ENCODE measurements around the gene PPP2R2B.
"Not testable (repeated sequence)": the region's sequence is repeated elsewhere in the genome, so short reads cannot be mapped to it uniquely, and the experiment has no call there.

PPP2R2B gene

DNA sequence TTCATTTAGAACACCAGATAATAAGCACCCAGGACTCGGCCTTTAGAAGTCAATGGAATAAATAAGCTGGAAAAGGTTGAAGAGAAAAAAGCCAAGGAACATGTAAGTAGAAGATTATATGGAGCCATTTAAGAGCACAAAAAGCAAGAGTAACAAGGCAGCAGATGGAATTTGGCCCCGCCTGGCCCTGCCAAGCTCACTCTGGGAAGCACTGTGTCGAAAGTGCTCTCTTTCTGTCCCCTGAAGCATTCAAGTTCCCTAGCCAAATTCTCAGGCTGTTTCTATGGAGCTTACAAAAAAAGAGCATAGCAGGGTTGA is 289.6 kb downstream of the PPP2R2B start:
- DNase-seq, result no peak

DNA sequence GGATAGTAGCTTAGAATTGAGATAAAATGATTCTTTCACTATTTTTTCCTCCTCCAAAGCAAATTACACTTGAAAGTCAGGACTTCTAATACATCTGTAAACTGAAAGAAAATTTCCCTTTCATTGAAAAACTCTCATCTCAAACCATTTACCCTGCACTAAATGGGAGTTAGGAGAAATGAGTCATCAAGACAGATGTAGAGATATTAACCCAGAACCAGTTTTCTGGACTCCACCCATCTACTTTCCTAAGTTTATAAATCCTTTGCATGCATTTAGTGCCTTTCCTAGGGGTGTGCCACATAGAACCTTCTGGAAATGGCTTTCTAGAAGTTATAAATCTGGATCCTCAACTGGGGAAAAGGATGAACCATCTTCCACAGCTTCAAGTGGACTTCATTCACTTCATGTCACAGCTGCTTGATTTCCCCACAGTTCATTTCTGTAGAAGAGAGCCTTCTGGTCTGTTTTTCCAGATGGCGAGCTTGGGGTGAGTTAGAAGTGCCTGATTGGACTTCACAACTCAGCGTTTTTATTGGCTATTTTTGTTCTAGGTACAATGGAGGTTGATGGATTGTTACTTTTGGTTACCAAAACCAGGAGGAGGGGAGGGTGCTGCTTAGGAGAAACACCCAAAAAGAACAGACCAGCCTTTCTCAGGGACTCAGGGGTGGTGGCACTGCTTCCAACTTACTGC is 290.1 kb downstream of the PPP2R2B start:
- DNase-seq, result no peak

DNA sequence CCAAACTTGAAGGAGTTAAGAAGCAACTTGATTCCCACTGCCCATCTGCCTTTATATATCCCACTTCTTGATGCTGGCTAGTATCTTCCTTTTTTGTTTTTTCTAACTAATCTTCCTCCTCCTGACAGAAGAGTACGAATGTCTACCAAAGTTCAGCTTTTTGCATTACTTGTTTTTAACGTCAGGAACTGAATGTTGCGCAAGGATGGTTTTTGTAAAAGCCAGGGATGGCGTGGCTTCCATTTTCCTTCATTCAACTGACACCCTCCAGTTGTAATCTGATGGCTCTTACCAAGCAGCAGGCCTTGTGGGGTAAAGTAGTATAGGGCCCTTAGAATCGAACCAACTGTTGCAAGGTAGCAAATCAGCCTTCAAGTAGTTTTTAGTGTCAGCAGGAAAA is 291.8 kb downstream of the PPP2R2B start:
- DNase-seq, result no peak

DNA sequence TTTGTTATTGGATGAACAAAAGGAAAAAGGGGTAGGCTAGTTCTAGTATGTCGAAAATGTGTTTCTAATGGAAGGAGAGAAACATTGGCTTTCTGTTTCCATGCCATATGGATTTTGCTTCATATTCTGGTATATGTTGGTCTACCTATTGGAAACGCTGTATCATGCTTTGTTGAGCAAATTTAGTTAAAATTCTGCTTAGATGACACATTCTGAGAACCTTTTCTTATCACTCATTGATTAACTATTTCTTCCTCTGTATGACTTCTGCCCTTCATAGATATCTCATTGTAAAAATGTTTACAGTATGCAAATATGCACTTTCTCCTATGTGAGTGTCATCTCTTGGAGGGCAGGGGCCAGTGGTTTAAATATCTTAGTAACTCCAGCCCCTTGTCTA is 293.8 kb downstream of the PPP2R2B start:
- DNase-seq, result no peak

DNA sequence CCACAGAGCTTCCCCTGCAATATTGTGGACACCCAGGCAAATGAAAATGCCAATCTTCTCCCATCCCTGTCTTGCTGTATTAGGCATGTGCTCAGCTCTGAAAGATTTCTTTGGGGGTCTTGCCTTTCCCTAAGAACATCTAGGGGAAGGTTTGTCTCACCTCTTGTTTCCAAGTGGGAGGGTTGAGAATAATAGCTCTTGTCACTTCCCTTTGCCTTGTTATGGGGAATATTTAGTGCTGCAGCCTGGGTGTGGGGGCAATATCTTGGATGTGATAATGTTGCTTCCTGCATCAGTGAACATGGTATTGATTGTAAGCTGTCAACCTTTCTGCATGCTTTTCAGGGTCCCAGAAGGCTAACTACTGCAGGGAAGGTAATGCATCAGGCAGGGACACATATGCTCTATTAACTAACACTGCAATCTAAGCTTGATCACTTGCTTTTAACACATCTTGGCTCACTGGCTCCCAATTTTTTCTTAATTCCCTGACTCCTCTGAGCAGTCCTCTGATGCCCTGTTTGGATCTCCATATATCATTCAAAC is 296.4 kb downstream of the PPP2R2B start:
- DNase-seq, result no peak

DNA sequence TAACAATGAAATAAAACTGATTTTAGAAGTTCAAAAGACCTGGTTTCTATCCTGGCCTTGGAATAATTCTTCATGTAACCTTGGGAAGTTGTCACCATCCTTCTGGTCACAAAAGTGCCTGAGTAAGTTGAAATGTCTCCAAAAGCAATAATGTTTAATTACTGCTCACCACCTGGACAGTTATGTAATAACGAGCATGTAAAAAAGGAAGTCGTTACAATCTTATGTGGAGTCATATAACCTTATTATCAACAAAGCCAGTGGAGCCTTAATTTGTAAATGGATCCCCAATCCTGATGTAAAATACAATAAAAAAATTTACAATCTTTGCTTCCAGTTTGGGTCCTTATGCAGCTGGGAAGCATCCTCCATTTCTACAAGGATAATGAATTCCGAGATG is 298.3 kb downstream of the PPP2R2B start:
- no peak for DNase-seq

DNA sequence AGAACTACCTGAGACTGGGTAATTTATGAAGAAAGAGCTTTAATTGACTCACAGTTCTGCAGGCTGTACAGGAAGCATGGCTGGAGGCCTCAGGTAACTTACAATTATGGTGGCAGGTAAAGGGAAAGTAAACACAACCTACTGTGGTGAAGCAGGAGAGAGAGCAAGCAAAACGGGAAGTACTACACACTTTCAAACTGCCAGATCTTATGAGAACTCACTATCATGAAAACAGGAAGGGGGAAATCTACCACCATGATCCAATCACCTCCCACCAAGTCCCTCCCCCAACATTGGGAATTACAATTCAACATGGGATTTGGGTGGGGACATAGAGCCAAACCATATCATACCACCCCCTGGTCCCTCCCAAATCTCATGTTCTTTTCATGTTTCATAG is 303.8 kb downstream of the PPP2R2B start:
- no peak for DNase-seq

DNA sequence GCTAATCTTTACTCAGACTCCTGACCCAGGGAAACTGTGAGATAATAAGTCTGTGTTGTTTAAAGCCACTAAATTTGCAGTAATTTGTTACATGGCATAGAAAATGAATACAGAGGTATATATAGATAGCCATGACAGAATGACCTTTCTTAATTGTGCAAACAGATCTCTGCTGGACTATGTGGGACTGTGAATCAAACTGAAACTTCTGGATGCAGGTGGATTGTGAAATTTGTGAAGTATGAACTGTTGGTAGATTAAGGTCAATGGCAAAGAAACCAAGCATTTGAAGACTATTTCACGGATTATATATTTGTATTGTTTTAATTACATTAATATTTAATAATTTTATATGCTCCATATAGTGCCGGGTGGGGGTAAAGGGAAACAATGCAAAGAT is 310.4 kb downstream of the PPP2R2B start:
- no peak for DNase-seq

DNA sequence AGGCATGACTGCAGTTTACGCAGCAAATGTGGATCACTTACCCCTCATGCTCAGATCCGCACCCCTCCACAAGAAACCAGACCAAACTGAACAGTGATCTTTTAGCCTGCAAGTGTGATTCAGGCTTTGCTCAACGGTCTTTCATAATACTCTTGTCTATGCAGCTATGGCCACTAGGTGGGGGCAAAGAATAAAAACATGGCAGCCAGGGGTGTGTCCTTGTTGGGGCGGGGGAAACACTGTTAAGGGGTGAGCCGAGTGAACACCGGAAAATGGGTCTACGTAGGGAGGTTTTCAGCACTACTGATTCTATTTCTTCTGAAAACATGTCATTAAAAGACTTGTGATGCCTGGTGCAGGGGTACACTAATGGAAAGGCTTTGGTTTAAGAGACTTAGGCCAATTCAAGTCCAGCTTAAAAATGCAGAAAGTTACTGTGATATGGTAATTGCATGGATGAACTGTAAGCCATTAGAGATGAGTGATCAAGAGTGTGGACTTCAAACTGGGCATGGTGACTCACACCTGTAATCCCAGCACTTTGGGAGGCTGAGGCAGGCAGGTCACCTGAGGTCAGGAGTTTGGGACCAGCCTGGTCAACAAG is 312.7 kb downstream of the PPP2R2B start:
- DNase-seq, result peak; percentile 33 to 60

DNA sequence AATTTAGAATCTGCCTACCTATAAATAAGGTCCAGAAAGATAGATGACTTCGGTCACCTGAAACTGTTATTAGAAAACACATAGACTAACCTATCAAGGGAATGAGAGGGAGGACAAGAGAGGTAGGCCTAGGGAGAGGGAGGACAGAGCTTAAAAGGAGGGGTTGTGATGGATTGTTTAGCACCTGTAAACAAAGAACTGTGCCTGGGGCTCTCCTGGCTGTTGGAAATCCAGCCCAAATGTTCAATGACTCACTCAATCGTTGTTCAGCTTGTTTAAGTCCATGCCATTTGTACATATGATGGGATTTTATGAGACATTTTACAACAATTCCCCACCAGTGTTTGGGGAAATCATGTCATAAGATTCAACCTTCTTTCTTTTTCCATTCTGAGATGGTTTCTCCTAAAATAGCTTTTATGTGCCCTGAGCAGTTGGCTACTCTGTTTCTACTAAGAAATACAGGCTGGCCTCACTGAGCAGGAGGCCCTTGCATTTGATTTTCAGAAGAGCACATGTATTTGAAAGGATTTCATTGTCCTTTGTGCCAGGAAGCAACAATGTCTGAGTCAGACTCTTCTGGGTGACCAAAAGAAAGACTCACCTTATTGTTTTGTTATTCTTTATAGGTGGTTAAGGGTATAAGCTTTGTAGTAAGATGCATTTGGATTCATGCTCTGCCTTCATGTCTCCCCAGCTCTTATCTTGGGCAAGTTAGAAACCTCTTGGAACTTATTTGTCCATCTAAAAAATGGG is 314.4 kb downstream of the PPP2R2B start:
- no peak for DNase-seq

DNA sequence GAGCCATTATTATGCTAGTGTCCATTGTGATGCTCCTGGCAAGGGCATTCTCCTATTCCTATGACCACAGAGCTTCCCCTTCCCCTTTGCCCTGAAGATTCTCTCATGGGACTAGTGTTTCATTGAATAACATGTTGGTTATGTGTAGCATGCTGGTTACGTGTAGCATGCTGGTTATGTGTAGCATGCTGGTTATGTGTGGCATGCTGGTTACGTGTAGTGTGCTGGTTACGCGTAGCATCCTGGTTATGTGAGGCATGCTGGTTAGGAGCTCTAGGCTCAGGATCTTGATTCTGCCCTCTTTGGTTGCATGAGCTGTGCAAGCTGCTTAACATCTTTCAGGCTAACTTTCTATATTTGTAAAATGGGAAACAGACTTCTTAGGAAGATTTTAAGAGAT is 316.1 kb downstream of the PPP2R2B start:
- DNase-seq, result no peak

DNA sequence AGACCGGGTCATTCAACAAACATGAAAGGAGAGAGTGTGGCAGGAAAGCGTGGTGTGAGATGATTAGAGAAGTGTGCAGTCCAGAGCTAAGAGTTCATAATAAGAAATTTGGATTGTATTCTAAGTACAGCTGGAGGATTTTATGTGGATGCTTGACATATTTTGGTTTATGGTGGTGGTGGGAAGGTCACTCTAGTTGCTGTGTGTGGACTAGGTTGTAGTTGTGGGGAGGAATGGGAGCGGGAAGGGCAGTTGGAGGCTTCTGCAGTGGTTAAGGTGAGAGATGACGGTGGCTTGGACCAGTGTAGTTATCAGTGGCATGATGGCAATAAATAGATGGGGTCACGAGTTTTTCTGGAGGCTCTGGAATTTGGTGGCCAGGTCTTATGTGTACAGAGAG is 316.8 kb downstream of the PPP2R2B start:
- no peak for DNase-seq

DNA sequence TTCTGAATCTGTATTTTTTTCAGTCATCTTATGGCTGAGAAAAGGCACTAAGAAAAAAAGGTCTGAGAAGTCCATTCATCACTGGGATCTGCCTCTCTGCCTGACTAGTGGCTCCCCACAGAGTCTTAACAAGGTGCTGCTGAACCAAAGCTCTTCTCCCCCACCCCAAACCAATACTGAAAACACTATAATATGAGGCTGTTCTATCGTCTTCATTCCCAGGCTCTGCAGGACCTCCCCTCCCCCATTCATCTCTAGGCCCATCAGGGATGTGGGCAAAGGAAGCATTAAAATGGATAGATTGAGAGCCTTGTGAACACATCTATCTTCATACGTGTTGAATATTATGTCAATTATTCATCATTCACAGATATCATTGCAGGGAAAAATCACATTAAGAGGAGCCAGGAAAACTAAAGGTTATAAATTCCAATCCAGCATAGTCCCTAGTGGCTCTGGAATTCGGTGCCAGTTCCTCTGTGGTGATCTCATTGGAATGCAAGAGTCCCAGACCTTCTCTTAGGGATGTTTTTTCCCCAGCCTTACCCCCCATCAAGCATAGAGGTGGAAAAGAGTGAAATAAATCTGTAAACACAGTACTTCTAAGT is 318.2 kb downstream of the PPP2R2B start:
- DNase-seq, result no peak

DNA sequence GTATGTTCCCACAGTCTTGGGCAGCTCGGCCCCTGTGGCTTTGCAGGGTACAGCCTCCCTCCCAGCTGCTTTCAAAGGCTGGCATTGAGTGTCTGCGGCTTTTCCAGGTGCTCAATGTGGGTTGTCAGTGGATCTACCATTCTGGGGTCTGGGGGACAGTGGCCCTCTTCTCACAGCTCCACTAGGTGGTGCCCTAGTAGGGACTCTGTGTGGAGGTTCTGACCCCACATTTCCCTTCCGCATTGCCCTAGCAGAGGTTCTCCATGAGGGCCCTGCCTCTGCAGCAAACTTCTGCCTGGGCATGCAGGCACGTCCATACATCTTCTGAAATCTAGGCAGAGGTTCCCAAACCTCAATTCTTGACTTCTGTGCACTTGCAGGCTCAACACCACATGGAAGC is 321.7 kb downstream of the PPP2R2B start:
- not testable (repeated sequence) for DNase-seq

DNA sequence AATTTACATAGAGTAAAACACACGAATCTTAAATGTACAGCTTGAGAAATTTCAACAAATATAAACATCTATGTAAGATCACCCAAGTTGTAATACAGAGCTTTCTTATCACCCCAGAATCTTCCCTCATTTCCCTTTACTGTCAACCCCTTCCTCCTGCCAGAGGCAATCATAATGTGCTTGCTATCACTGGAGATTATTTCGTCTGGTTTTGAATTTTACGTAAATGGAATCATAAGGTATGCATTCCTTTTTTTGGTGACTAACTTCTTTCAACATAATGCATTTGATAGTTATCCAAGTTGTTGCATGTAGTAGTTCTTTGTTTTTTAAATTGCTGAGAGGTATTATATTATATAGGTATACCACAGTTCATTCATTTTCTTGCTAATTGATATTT is 325.1 kb downstream of the PPP2R2B start:
- no peak for DNase-seq

DNA sequence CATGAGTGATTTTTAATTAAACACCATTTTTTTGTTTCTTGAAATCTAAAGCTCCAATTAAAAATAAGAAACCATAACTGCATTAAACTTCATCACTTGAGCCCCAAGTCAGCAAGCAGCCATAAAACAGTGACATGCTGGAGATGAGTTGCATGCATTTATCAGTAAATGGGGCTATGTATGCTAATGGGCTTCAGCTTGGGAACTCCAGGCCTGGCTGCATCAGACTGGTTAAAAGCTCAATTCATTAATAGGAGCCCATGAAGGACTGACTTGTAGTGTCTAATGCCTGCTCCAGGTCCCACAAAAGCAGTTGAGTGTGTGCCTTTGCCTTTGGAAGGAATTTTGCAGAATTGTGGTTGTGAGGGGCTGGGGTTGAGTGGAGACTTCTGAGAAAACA is 328.9 kb downstream of the PPP2R2B start:
- DNase-seq, result no peak

DNA sequence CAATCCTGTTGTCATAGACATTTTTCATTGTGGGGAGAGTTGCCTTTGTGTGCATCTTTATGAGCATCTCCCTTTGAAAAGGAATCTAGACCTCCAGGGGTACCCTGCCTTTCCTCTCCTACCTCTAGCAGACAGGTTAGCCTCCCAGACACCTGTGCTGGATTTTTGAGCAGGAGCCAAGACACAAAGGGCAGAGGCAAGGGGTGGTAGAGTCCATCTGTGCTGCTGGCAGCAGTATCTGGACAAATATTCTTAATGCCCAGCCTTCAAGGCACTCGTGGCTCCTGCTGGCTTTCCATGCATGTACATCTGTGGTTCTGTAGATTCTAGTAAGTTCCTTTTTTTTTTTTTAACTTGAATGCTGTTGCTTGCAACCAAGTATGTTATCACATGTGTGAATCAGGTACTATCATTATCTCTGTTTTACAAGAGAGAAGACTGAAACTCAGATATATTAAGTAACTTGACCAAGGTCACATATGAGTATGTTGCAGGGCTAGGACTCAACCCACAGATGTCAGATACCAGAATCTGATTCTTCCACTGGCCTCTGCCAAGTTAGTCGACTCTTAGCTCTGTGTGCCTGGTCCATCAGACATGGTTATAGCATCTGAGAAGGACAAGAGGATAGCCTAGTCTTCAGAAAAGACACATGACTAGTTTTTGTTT is 329.6 kb downstream of the PPP2R2B start:
- no peak for DNase-seq

DNA sequence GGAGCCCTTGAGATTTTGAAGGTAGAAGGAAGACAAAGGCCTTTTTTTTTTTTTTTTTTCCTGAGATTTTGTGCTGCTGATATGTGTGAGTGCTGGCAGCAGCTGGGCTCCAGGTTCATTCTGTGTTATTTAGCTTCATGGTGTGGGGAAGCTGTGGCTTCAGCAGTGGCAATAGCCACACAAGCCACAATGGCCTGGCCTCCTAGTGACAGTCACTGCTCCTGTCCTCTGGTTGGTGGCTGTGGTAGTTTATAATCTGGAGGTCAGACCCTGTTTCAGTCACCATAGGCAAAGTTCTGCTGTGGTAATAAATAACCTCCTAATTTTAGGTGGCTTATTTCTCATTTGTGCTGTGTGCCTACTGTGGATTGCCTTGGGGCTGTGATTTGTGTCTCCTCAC is 334.3 kb downstream of the PPP2R2B start:
- DNase-seq, result no peak

DNA sequence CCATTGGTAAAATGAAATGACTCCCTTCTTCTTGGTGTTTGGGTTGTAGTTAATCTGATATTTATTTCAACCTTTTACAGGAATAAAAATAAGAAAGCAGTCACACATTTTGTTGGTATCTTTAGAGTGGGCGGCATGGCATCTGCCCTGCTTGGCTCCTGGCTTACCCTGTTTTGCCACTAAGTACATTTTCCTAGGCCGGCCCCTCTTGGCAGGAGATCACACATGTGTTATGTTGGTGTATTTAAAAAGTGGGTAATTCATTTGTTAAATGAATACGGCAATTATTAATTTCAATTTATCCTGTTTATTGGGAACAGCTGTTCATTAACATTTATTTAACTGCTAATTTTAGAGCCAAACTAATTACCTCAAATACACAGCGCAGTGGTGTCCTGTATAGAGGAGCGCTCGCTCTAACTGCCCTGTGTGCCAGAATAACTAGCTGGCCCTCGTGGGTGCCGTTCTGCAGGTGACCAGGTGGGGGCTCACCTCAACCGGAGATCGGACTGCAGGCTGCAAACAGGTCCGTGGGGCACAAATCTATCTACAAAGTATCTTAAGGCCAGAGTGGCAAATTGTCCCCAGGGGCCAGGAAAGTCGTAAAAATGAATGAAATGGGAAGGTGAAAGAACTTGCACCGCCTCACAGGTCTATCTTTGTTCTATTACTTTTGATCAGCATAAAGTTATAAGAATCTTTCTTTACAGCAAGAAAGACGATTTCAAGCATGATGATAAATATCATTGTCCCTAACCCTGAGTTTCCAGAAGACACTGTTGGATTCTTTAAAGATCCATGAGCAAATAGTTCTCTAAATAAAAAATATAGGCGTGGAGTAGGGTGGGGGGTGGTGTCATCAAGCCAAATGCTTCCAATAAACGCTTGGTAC is 336.4 kb downstream of the PPP2R2B start:
- DNase-seq, result peak; percentile 47 to 67

DNA sequence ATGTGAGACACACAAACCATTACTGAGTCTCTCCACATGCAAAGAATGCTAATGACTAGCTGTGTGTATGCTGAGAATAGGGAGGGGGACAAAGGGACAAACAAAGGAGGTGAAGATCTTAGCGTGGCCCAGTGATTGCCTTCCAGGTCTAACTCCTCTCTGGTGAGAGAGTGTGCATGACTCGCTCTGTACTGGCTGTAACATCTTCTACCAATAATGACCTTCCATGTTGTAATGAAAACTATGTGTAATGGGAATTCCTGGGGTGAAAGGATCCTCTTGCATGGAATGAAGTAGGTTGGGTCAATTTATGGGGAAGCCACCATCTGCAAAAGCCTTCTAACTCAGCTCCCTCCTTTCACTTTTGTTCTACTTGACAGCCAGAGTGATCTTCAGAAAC is 338.1 kb downstream of the PPP2R2B start:
- DNase-seq, result no peak

DNA sequence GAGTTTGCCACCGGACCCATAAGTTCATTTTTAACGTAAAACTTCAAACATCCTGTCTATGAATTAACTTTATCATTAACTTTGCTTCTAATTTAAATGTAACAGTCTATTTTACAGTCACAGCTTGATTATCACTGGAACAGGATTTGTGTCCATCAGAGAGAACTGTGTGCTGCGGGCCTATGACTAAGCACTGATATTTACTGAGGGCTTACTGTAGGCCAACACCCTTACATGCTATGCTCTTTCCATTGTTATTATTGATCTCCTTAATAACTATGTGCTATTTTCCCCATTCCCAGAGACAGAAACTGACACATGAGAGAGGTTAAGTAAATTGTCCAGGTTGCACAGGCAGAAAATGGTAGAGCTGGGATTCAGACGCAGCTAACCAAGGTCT is 338.6 kb downstream of the PPP2R2B start:
- no peak for DNase-seq

DNA sequence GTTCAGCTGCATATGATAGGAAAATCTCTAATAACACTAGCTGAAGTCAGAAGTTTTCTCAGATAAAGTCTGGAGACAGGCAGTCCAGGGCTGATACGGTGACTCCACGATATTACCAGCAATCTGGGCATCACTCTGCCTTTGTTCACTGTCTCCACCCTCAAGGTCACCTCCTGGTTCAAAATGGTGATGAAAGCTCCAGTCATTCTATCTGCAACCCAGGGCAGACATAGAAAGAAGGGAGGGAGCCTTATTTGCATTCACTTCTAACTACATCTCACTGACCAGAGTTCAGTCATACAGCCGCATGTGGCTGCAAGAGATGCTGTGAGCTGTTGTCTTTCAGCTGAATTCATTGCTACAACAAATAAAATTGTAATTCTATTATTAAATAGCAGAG is 340.1 kb downstream of the PPP2R2B start:
- no peak for DNase-seq

Measured in CD4-positive, alpha-beta T cell treated with Interferon alpha-2 for 1 hour (primary cell).